Measurements from ENCODE around the gene SAPCD2. TPM values are rescaled to one million over a fixed set of nuclear protein-coding genes. Genes with fewer than 3 reads are reported as not detected.
"Not testable (repeated sequence)": the region's sequence is repeated elsewhere in the genome, so short reads cannot be mapped to it uniquely, and the experiment has no call there.

Gene SAPCD2
- total RNA-seq, 1 experiment from 2014 or later, result 76.4 TPM

DNA sequence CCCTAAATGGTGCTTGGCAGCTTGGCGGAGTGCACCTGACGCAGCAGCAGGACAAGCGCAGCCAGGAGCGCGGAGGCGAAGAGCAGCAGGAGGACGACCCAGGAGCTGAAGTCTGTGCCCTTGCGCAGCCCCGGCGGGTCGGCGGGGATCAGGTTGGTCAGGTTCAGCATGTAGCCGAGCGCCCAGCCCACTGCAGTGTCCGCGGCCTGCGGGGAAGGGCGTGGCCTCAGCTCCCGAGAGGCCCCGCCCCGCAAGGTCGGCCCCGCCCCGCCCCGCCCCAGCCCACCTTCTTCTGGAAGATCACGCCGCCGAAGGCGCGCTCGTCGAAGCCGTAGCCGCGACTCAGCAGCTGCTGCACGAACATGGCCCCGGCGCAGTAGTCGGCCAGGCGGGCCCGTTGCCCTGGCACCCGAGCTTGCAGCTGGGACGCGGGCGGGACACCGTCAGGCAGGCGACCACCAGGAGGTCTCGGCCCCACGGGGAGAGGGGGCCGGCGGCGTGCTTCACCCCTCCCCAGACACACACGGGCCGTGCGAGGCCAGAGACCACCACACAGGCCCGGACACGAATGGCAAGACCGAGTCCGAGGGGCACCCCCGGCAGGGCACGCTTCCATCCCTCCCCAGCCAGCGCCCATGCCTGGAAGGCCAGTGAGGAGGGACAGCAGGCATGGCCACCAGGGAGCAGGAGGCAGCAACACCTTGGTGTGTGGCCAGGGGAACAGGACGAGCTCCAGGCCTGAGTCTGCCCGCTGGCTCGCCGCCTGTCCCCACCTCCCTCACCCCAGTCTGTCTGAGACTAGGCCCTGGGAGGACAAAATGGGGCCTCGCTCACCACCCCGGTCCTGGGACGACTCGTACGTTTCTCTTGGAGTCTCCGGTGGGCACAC is 21.5 kb downstream of the SAPCD2 start:
- DNase-seq (ENCODE audit: low spot score), result no peak

- DNase-seq (ENCODE audit: low spot score), result peak; percentile 88
Observed at GRCh38 chr9:137046088-137046787, 24.1 kb downstream of the SAPCD2 start, which contains the start of gene NPDC1. TSS of gene NPDC1 (minus strand) at chr9:137046177. CDS start at chr9:137045989, 188 bp downstream.

GRCh38 chr9:137045294-137046087 is 24.9 kb downstream of the SAPCD2 start:
- DNase-seq (ENCODE audit: low spot score), result no peak

GRCh38 chr9:137044502-137045177 is 25.7 kb downstream of the SAPCD2 start:
- peak; percentile 66 for DNase-seq (ENCODE audit: low spot score)

DNA sequence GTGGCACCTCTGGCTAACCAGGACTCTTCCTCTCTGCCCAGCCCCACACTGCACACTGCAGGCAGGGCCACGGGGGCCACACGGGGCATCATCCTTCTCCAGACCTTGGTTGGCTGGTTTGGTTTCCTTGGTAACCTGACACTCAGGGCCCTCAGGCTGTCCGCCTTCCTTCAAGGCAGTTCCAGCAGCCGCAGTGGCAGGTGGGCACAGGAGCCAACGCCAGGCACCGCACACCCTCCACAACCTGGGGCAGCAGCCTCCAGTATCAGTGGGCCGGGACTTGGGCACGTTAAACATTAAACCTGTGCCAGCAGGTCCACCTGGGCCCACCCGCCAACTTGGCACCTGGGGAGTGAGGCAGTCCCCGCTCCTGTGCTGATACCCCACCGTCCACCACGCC is 26.3 kb downstream of the SAPCD2 start:
- no peak for DNase-seq (ENCODE audit: low spot score)

DNA sequence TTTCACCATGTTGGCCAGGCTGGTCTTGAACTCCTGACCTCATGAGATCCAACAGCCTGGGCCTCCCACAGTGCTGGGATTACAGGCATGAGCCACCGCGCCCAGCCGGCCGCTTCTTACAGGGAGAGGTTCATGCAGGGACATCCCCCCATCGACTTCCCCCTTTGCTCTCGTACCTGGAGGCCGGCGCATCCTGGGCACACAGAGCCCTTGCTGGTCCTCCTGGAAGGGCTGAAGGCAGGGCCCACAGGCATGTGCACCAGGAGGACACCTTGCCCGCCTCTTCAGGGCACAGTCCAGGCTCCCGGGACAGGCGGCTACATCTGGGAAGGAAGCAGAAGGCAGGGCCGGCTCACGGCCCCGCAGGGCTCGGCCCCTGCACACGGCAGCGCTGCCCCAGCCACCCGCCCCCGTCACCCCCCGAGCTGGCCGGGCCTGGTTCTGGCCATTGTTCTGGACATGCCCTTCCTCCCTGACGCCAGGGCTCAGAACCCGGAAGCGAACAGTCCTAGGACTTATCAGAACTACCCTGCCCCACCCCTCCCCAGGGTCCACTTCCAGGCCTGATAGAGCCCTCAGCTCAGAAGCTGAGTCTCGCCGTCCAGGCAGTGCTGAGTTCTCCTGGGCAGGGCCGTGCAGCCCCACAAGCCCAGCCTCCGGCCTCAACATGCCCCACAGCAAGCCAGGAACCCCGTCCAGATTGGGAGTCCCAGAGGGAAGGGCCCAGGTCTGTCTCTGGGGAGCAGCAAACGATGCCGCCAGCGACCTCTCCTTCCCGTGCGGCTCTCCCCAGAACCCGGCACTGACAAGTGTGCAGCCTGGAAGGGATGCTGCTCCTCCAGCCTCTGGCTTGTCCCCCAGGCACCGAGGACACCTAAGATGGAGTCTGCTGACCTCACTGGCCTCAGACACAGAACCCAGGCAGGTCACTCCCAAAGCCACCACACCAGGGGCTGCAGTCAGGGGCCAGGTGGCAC is 27.3 kb downstream of the SAPCD2 start:
- DNase-seq (ENCODE audit: low spot score), result no peak

GRCh38 chr9:137041124-137041523 is 29.2 kb downstream of the SAPCD2 start:
- no peak for DNase-seq (ENCODE audit: low spot score)

GRCh38 chr9:137040568-137040967 is 29.8 kb downstream of the SAPCD2 start:
- DNase-seq (ENCODE audit: low spot score), result no peak

DNA sequence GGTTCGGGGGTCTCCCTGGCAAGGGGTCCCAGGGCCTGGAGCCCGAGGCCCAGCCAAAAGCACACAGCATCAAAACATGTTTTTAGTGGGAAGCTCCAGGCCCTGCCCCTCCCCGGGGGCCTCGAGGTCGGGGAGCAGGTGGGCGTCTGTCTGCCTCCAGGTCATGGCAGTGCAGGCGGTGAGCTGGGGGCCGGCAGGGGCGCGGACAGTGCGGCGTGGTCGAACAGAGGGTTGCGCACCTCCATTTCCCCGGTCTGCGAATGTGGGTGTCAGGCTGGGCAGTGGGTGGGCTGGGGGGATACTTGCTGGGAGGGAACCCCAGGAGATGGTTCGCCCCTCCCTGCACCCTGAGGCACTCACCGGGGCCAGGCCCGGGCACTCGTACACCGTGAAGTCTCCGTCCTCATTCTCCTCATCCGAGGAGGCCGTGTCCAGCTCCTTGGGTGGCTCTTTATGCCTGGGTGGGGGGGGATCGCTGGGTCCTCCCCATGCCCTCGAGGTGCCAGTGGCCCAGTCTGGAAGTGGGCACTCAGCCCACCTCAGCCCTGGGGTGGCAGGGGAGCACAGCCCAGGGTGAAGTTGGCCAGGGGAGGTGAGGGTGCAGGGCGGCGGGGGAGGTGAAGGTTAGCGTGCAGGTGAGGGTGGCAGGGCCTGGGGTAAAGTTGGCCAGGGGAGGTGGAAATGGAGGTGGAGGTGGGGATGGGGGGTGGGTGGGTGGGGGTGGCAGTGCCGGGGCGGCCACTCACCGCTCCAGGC is 30.6 kb downstream of the SAPCD2 start:
- no peak for DNase-seq (ENCODE audit: low spot score)

DNA sequence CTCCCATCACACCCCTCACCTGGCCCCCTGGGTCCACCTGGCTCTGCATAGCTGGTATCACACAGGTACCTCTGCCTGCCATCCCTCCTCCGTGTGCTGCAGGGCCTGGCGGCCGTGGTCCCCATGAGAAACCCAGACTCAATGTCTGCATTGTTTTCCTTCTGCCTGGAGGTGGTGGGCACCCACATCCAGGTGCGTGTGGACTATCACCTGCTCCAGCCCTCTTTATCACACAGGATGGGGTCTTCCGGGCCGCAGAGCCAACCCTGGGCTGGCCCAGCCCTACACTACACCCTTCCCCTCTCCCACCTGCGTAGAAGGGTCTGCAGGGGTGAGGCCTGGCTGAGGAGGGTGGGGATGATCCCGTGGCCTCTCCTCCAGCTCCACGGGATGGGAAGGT is 31.4 kb downstream of the SAPCD2 start:
- no peak for DNase-seq (ENCODE audit: low spot score)

DNA sequence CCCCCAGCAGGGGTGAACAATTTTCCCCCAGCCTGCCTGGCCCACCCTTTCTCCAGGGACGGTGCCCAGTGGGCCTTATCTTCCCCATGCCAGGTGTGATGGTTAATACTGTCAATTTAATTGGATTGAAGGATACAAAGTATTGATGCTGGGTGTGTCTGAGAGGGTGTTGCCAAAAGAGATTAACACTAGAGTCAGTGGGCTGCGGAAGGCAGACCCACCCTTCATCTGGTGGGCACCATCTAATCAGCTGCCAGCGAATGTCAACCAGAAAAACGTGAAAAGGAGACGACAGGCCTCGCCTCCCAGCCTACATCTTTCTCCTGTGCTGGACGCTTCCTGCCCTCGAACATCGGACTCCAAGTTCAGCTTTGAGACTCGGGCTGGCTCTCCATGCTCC is 32.9 kb downstream of the SAPCD2 start:
- DNase-seq (ENCODE audit: low spot score), result no peak

- no peak for DNase-seq (ENCODE audit: low spot score)
Observed at GRCh38 chr9:137037035-137037434, 33.3 kb downstream of the SAPCD2 start.

DNA sequence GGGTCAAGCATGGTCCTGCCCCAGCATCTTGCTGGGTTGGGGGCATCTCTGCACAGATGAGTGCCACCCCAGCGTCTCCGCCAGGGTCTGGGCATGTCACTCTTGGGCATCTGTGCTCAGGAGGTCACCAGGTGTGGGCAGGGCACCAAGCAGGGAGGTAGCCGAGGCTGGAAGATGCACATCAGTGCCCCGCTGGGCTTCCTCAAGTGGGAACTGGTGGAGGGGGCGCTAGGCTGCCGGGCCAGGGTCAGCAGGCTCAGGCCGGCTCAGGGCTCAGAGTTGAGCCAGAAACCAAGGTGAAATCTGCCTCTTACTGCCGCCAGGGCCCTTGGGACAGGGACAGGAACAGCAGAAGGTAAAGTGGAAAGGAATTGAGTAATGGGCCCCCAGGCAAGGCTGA is 34.4 kb downstream of the SAPCD2 start:
- DNase-seq (ENCODE audit: low spot score), result no peak

DNA sequence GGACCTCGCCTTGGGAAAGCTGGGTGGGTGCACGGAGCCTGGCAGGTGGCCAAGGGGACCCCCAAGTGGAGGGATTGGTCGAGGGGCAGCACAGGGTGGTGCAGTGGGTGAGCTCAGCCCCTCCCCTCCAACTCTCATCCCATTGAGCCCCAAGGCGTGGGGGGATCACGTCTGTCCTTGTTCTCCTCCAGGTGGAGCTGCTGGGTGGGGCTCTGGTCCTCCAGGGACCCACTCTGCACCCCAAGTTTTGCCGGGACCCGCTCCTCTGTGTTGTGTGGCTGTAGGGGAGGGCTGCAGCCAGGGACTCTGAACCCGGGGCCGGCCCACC is 34.9 kb downstream of the SAPCD2 start:
- no peak for DNase-seq (ENCODE audit: low spot score)

GRCh38 chr9:137034709-137035506 is 35.4 kb downstream of the SAPCD2 start:
- DNase-seq (ENCODE audit: low spot score), result peak; percentile 94

DNA sequence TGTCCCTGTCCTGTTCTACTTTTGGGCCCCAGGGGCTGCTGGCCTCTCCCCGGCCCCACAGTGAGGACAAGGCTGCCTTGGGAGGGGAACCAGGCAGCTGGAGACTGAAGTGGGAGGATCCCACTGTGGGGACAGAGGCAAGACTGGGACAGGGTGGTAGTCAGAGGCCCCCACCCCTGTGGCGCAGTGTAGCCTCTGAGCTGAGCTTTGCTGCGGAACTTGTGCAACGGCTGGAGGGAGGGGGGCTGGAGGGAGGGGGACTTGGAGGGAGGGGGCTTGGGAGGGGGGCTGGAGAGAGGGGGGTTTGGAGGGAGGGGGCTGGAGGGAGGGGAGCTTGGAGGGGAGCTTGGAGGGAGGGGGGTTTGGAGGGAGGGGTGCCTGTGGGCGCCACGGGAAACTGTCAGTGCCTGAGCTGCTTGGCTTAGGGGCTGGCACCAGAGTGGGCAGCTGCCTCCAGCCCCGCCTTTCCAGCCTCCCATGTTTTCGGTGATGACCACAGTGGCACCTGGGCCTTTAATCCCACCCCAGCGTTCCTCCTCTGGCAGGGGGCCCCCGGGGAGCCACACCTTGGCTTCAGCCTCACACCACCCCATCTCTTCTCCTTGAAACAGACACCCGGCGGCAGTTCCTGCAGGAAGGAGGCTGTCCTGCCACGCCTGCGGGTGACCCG is 36.2 kb downstream of the SAPCD2 start:
- peak; percentile 50 for DNase-seq (ENCODE audit: low spot score)

GRCh38 chr9:137033481-137033880 is 36.9 kb downstream of the SAPCD2 start:
- DNase-seq (ENCODE audit: low spot score), result not testable (repeated sequence)

GRCh38 chr9:137032858-137033257 is 37.5 kb downstream of the SAPCD2 start:
- no peak for DNase-seq (ENCODE audit: low spot score)

All from A172 (cell line).